Measurements from ENCODE around the gene TM2D3. TPM values are rescaled to one million over a fixed set of nuclear protein-coding genes. Genes with fewer than 3 reads are reported as not detected.

TM2D3 gene, protein sequence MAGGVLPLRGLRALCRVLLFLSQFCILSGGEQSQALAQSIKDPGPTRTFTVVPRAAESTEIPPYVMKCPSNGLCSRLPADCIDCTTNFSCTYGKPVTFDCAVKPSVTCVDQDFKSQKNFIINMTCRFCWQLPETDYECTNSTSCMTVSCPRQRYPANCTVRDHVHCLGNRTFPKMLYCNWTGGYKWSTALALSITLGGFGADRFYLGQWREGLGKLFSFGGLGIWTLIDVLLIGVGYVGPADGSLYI
- total RNA-seq (2021; fragmentation: NEBNext Ultra II Directional; extraction: Animal tissue kit (Norgen Biotek cat#: 25700)) = 24.2 and 28.0 TPM in 2 replicates
- polyA plus RNA-seq (2011; rRNA removed) = 21.8 and 26.4 TPM in 2 replicates
- polyA plus RNA-seq (2011; cell fraction: cytosol; rRNA removed) = 32.1 TPM
- 21.2 TPM for polyA plus RNA-seq (2011; cell fraction: nucleus; rRNA removed)
- polyA plus RNA-seq (2012, experiment 1 of 2) = 24.5 to 35.4 TPM (median 28.9 TPM) in 4 replicates
- 10.0 TPM for polyA plus RNA-seq (2012, experiment 2 of 2)
- 22.1 TPM for polyA plus RNA-seq (2013, experiment 1 of 2)
- 26.0 TPM for polyA plus RNA-seq (2013, experiment 2 of 2)
- polyA minus RNA-seq (2011; rRNA and poly(A)+ RNA removed) = 33.6 and 39.5 TPM in 2 replicates
- 22.0 TPM for polyA minus RNA-seq (2011; cell fraction: cytosol; rRNA and poly(A)+ RNA removed)
- 38.3 TPM for polyA minus RNA-seq (2011; cell fraction: nucleus; rRNA and poly(A)+ RNA removed)
- long read RNA-seq, experiment 1, transcript TM2D3-202 (5 exons, 1,329 nt) = major isoform, 9 of 23 reads
- long read RNA-seq, experiment 1, partial matches to known transcripts = 1 of 23 reads
- long read RNA-seq, experiment 1, other reads (novel, unspliced or antisense) = 8 of 23 reads
- long read RNA-seq, experiment 2, transcript TM2D3-201 (6 exons, 1,381 nt) = minor isoform, 12 of 62 reads
- long read RNA-seq, experiment 2, transcript TM2D3-202 (5 exons, 1,329 nt) = major isoform, 47 of 62 reads
- long read RNA-seq, experiment 2, partial matches to known transcripts = 0 of 62 reads
- long read RNA-seq, experiment 2, other reads (novel, unspliced or antisense) = 1 of 62 reads

DNA sequence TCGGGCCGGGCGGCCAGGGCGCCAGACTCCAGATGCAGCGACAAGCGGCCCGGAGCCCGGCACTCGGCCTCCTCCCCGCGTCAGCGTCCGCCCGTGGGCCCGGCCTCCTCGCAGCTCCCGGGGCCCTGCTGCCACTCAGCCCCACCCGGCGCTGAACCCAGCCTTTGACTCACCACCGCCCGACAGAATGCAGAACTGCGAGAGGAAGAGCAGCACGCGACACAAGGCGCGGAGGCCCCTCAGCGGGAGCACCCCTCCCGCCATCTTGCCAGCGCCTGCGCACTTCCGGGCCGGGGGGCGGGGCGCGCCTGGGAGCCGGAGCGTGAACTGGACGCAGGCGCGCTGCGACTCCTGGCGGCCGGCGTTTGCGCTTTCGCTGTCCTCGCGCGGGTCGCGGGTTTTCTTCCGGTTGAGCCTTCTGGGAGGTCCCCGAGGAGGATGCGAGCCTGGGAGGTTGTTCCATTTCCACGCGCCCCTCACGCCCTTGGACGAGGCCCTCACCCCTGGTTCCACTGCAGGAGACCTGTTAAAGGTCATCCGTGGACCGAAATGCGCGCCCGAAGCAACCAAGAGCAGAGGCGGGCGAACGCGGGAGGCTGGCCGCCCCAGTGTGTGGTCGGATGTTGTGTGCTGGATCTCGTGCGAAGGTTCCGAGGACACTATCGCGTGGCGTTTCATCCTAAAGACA, at the start of gene TM2D3:
Gene TM2D3, minus strand, starts transcription at position 284 of the 688 bp plus-strand sequence. Its CDS starts 20 bp downstream, at position 264.
- Histone ChIP-seq H2BK12ac (ENCODE audit: low read depth, low read length) (no peak within 1 kb of the TSS), H3K79me1 (ENCODE audit: low read depth, low read length) (no peaks in the 10 kb centered on the region), H4K5ac (ENCODE audit: insufficient read length, low read depth, low read length) (peak within 1 kb of the TSS; percentile 93), H3K23me2 (ENCODE audit: low read depth, low read length) (peaks cover 2% of the 10 kb centered on the region; the same call in 1 of the 2 replicates), H2BK15ac (ENCODE audit: low read length) (no peak within 1 kb of the TSS; the same call in 1 of the 2 replicates), H2BK20ac (ENCODE audit: low read length) (no peak within 1 kb of the TSS), H3K4ac (replicated peaks; ENCODE audit: insufficient read length, low read depth, low read length) (peak within 1 kb of the TSS; percentile 91), H3K27me3 (replicated peaks in 1 of 4; ENCODE audit: control insufficient read depth in 3 of 4, extremely low read depth in 1 of 4, insufficient read depth in 3 of 4, low read length in 3 of 4) (no peaks in the 10 kb centered on the region; a peak in 1 of 7 replicates), H3K79me2 (ENCODE audit: control insufficient read depth in 1 of 2, insufficient read depth in 2 of 2, low read length in 2 of 2) (peaks cover 0 to 31% of the 10 kb centered on the region in 2 experiments; a peak in 2 of 4 replicates), H3K4me1 (replicated peaks in 1 of 4; ENCODE audit: control insufficient read depth in 3 of 4, insufficient read depth in 4 of 4, low read length in 3 of 4) (peaks cover 0 to 3% (median 0%) of the 10 kb centered on the region in 4 experiments; a peak in 2 of 7 replicates), H2AFZ (ENCODE audit: low read length) (peak within 1 kb of the TSS; percentile 97), H3K18ac (ENCODE audit: extremely low read depth, low read length) (peak within 1 kb of the TSS; percentile 96), H3K23ac (ENCODE audit: insufficient read length) (no peak within 1 kb of the TSS), H3K9ac (replicated peaks in 1 of 4; ENCODE audit: extremely low read depth in 1 of 4, low read depth in 3 of 4, low read length in 3 of 4) (peak within 1 kb of the TSS; percentile 72 to 90 (median 77)), H3K27ac (ENCODE audit: low read depth, low read length) (peak within 1 kb of the TSS; percentile 46; the same call in 1 of the 2 replicates), H2BK5ac (ENCODE audit: low read depth, low read length) (peak within 1 kb of the TSS; percentile 90), H3K14ac (ENCODE audit: insufficient read length) (no peak within 1 kb of the TSS), H2AK5ac (ENCODE audit: low read depth, low read length) (no peak within 1 kb of the TSS), H3K36me3 (ENCODE audit: control insufficient read depth in 2 of 4, insufficient read depth in 4 of 4, low read length in 3 of 4) (peaks cover 0 to 20% (median 4%) of the 10 kb centered on the region in 4 experiments; a peak in 3 of 8 replicates), H4K20me1 (replicated peaks in 1 of 2; ENCODE audit: control insufficient read depth in 1 of 2, insufficient read depth in 2 of 2, low read length in 2 of 2) (no peaks in the 10 kb centered on the region), H3K56ac (replicated peaks; ENCODE audit: insufficient read length, low read depth, low read length) (peak within 1 kb of the TSS; percentile 73), H3K9me3 (ENCODE audit: insufficient read depth in 2 of 2, low read depth in 1 of 2, low read length in 1 of 2) (peaks cover 7% of the 10 kb centered on the region in 2 experiments; a peak in 2 of 4 replicates), H3K4me2 (ENCODE audit: insufficient read depth in 1 of 2, low read depth in 2 of 2, low read length in 2 of 2) (peak within 1 kb of the TSS; percentile 68 to 87), H3K4me3 (ENCODE audit: extremely low read depth in 1 of 4, insufficient read depth in 2 of 4, low read depth in 3 of 4, low read length in 4 of 4) (peak within 1 kb of the TSS; percentile 87 to 98 (median 95)), H2BK120ac (replicated peaks; ENCODE audit: low read depth, low read length) (peak within 1 kb of the TSS; percentile 90), H4K8ac (ENCODE audit: extremely low read depth, insufficient read depth, low read length) (peak within 1 kb of the TSS; percentile 98), H4K91ac (replicated peaks; ENCODE audit: insufficient read length, low read length) (peak within 1 kb of the TSS; percentile 99)
- ChIA-PET CTCF (ENCODE audit: partially characterized antibody) (interaction anchor here (0.9 to 3.9 kb wide), 7 partner anchors 11 to 363 kb away, joined by 3 to 27 read pairs (median 5); no protein-coding TSS in a partner anchor), POLR2A (ENCODE audit: partially characterized antibody) (interaction anchor here (0.8 to 1.3 kb wide), 2 partner anchors 21 to 350 kb away, joined by 3 read pairs; no protein-coding TSS in a partner anchor)
- WGBS, 2 experiments (ENCODE audit: extremely low coverage in 1 of 2, insufficient coverage in 1 of 2, insufficient read length in 1 of 2, insufficient replicate concordance in 2 of 2, low coverage in 1 of 2, low lambda C conversion rate in 2 of 2, missing lambda C conversion rate in 1 of 2) = 1% methylated on average over 58 of the region's 75 CpGs; no CpG with 5 or more reads in 1 of the 2 experiments
- FAIRE-seq (no peak), DNase-seq (ENCODE audit: low read depth in 1 of 2, low spot score in 2 of 2) (peak; percentile 65 to 94)
- TF ChIP-seq SIX5 (IDR thresholded peaks at IDR 0.05; ENCODE audit: low read depth, low read length) = no peak
- TF ChIP-seq POLR2A (IDR thresholded peaks at IDR 0.05; ENCODE audit: control extremely low read depth in 1 of 2, low read depth in 2 of 2, low read length in 2 of 2) = peak in 1 of 2 experiments; percentile 75; a peak in 2 of 3 replicates
- TF ChIP-seq TBP (IDR thresholded peaks at IDR 0.05; ENCODE audit: low read depth, low read length) = peak; percentile 63; the same call in 1 of the 2 replicates
- peak in 1 of 2 experiments; percentile 75; a peak in 2 of 4 replicates for TF ChIP-seq SIN3A (conservative IDR thresholded peaks at IDR 0.05 in 1 of 2, IDR thresholded peaks at IDR 0.05 in 1 of 2; ENCODE audit: low read depth in 1 of 2, low read length in 2 of 2)
- peak; percentile 80 for TF ChIP-seq PHF8 (conservative IDR thresholded peaks at IDR 0.05; ENCODE audit: low read depth, low read length)
- TF ChIP-seq CHD2 (IDR thresholded peaks at IDR 0.05; ENCODE audit: low read length) = no peak
- 0 out of 2 replicates have a peak, but pooled peaks have one; percentile 34 for TF ChIP-seq CREB1 (IDR thresholded peaks at IDR 0.05)
